Right lobe of liver (tissue), 6 donors: ENCODE data around the gene HIPK3. TPM values are rescaled to one million over a fixed set of nuclear protein-coding genes. Genes with fewer than 3 reads are reported as not detected.

Source experiments
- ATAC-seq, 4 donors: fragments of 200-7000 bp; cut with Tn5 transposase; one replicate each; pipeline ENCODE4 v1.9.1; 2020; ENCODE audit warnings: mild to moderate bottlenecking in 4 of 4, moderate library complexity in 4 of 4
- DNase-seq, 3 donors: peaks; one replicate each; pipeline ENCODE4 v3.0.0-alpha.2; 2020
- H3K27ac ChIP-seq, 3 donors: fragments of 200-600 bp; one replicate each; pipeline ENCODE4 v1.8.0; 2022
- H3K27me3 ChIP-seq, 2 donors: fragments of 200-600 bp; one replicate each; pipeline ENCODE4 v1.8.0; 2022
- H3K36me3 ChIP-seq, 4 donors: fragments of 200-600 bp; sonication (generic) in 1 of 4; one replicate each; pipeline versions ENCODE4 v1.5.1 to v1.8.0; 2017 to 2022; ENCODE audit warnings: control low read depth in 1 of 4
- H3K4me1 ChIP-seq, 4 donors: fragments of 200-600 bp; sonication (generic) in 1 of 4; one replicate each; pipeline versions ENCODE4 v1.5.1 to v1.8.0; 2017 to 2022; ENCODE audit warnings: control low read depth in 1 of 4
- H3K4me3 ChIP-seq, 3 donors: fragments of 200-600 bp; one replicate each; pipeline ENCODE4 v1.8.0; 2022
- H3K9me3 ChIP-seq, 4 donors: fragments of 200-600 bp; sonication (generic) in 1 of 4; one replicate each; pipeline versions ENCODE4 v1.5.1 to v1.8.0; 2017 to 2022; ENCODE audit warnings: control low read depth in 1 of 4
- CTCF ChIP-seq, 4 donors: fragments of 200-600 bp in 3 of 4; fragments of 450-650 bp in 1 of 4; IDR thresholded peaks; one replicate each; pipeline versions ENCODE4 v1.5.1 to v1.8.0; 2016 to 2022; ENCODE audit warnings: antibody characterized with exemption in 4 of 4, mild to moderate bottlenecking in 2 of 4
- POLR2A ChIP-seq: fragments of 450-650 bp; IDR thresholded peaks from one replicate; pipeline ENCODE4 v1.6.1; 2017; ENCODE audit warnings: antibody characterized with exemption, mild to moderate bottlenecking
- WGBS: methylation state at CpG from one replicate; pipeline ENCODE4 v1.1.6; 2018; ENCODE audit warnings: low coverage, low lambda C conversion rate; ENCODE audit not compliant: insufficient coverage; ENCODE audit errors: missing lambda C conversion rate; 5-methylcytosine and 5-hydroxymethylcytosine counted together
- intact Hi-C, 2 donors: fragments of 100-400 bp; cut with DNase I; formaldehyde crosslinking; loops; one replicate each; pipeline versions ENCODE4 v1.11.2 to v1.14.1; 2022
- total RNA-seq, 6 experiments: library from RNA; depleted of rRNA in 2 of 6; stranded (reverse); fragments of >200 nt in 2 of 6; fragmentation: NEBNext Ultra II Directional in 3 of 6; extraction: Animal tissue kit (Norgen Biotek cat#: 25700) in 3 of 6; gene quantifications; one replicate each; pipeline versions ENCODE4 v1.1.0 to v1.2.4, GENCODE V29; 2016 to 2023
- donor health status: DM: no; HTN: yes; CAD: no.
- donor health status: DM: no; HTN: no; CAD: no.
- donor health status: DM: no; HTN: no; CAD: no.
- donor health status: DM: no; HTN: yes; CAD: no.
- donor health status: DM: no; HTN: yes; CAD: no.

HIPK3 gene
- total RNA-seq, 6 experiments from 2014 or later: 33.3 to 56.4 (median 38.1) TPM

GRCh38 chr11:33344611-33345010 is 87.4 kb downstream of the HIPK3 start:
- H3K27me3 ChIP-seq: no peaks in the 10 kb centered on the region
- DNase-seq: no peak
- peaks cover 6 to 59% (median 24%) of the 10 kb centered on the region in 4 donors for H3K36me3 ChIP-seq
- no peaks in the 10 kb centered on the region for H3K4me1 ChIP-seq
- 47% methylated on average over 2 of the region's 2 CpGs for WGBS
- no peak for TF ChIP-seq POLR2A
- no peak for TF ChIP-seq CTCF (IDR thresholded peaks at IDR 0.05)
- intact Hi-C loops: no loop called here
- no peak overlapping the region for H3K4me3 ChIP-seq
- H3K27ac ChIP-seq: no peak overlapping the region
- ATAC-seq: peak in 2 of 4 donors; percentile 14 to 26
- H3K9me3 ChIP-seq: no peaks in the 10 kb centered on the region

DNA sequence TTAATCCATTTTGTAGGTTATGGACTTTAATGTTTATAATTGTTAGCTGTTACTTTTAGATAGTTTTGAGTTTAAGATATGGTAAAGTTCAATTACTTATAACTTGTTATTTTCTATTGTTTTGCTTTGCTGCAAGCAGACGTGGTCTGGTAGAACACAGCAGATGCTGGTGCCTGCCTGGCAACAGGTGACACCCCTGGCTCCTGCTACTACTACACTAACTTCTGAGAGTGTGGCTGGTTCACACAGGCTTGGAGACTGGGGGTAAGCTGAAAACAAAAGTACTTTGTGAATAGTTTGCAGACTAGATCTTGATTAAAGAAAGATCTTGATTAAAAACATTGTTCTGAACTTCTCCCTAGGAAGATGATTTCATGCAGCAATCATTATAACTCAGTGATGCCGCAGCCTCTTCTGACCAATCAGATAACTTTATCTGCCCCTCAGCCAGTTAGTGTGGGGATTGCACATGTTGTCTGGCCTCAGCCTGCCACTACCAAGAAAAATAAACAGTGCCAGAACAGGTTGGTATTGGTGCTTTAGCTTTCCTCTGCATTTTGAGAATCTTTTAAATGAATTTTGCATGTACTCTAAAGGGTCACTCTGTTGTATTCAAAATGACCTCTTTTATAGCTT is 90.4 kb downstream of the HIPK3 start:
- Histone ChIP-seq H3K9me3 (no peaks in the 10 kb centered on the region), H3K36me3 (peaks cover 9 to 58% (median 35%) of the 10 kb centered on the region in 4 donors), H3K27me3 (no peaks in the 10 kb centered on the region), H3K27ac (no peak overlapping the region), H3K4me1 (no peaks in the 10 kb centered on the region), H3K4me3 (no peak overlapping the region)
- DNase-seq: no peak
- ATAC-seq: no peak
- TF ChIP-seq CTCF (IDR thresholded peaks at IDR 0.05) (no peak), POLR2A (no peak)
- 75% methylated on average over 2 of the region's 2 CpGs for WGBS
- intact Hi-C loops: no loop called here

- Histone ChIP-seq H3K27ac (no peak overlapping the region), H3K4me3 (no peak overlapping the region), H3K4me1 (no peaks in the 10 kb centered on the region), H3K27me3 (no peaks in the 10 kb centered on the region), H3K9me3 (no peaks in the 10 kb centered on the region), H3K36me3 (peaks cover 12 to 79% (median 46%) of the 10 kb centered on the region in 4 donors)
- intact Hi-C loops: no loop called here
- WGBS: 95% methylated on average over 4 of the region's 4 CpGs
- no peak for ATAC-seq
- TF ChIP-seq POLR2A (no peak), CTCF (IDR thresholded peaks at IDR 0.05) (no peak)
- DNase-seq: no peak
Observed at GRCh38 chr11:33350287-33350686, 93.1 kb downstream of the HIPK3 start.

GRCh38 chr11:33358150-33358831 is 101.1 kb downstream of the HIPK3 start:
- Histone ChIP-seq H3K4me3 (no peak overlapping the region), H3K27ac (no peak overlapping the region)
- 69% methylated on average over 4 of the region's 4 CpGs for WGBS

More at GRCh38 chr11:33358150-33358831, 101.1 kb downstream of the HIPK3 start:
- H3K4me1 ChIP-seq: peaks cover 0 to 5% (median 0%) of the 10 kb centered on the region in 4 donors
- no peaks in the 10 kb centered on the region for H3K27me3 ChIP-seq
- no peaks in the 10 kb centered on the region for H3K9me3 ChIP-seq
- TF ChIP-seq POLR2A: no peak
- no peak for TF ChIP-seq CTCF (IDR thresholded peaks at IDR 0.05)
- peaks cover 3 to 17% (median 7%) of the 10 kb centered on the region in 4 donors for H3K36me3 ChIP-seq
- ATAC-seq (peak in 1 of 4 donors; percentile 10), DNase-seq (no peak)
- intact Hi-C loops: no loop called here
